Left renal cortex interstitium (tissue), 4 donors: Measurements from ENCODE around the gene S100Z. TPM values are rescaled to one million over a fixed set of nuclear protein-coding genes. Genes with fewer than 3 reads are reported as not detected.
"Not testable (repeated sequence)": the region's sequence is repeated elsewhere in the genome, so short reads cannot be mapped to it uniquely, and the experiment has no call there.

Experiments
- DNase-seq, 4 donors: peaks; one replicate each; pipeline ENCODE4 v3.0.0-alpha.2; 2013; ENCODE audit warnings: low read depth in 4 of 4, low spot score in 2 of 4, missing footprints in 1 of 4
- polyA plus RNA-seq, 4 donors: library from polyadenylated mRNA; unstranded; fragments of 120-200 nt; gene quantifications; one replicate each; pipeline ENCODE4 v1.2.1, GENCODE V29; 2013; ENCODE audit not compliant: insufficient read length in 4 of 4

Gene S100Z
- under 1 TPM in 3 of 4 donors, not detected in 1; 0.14 to 0.33 (median 0.27) TPM for polyA plus RNA-seq

DNA sequence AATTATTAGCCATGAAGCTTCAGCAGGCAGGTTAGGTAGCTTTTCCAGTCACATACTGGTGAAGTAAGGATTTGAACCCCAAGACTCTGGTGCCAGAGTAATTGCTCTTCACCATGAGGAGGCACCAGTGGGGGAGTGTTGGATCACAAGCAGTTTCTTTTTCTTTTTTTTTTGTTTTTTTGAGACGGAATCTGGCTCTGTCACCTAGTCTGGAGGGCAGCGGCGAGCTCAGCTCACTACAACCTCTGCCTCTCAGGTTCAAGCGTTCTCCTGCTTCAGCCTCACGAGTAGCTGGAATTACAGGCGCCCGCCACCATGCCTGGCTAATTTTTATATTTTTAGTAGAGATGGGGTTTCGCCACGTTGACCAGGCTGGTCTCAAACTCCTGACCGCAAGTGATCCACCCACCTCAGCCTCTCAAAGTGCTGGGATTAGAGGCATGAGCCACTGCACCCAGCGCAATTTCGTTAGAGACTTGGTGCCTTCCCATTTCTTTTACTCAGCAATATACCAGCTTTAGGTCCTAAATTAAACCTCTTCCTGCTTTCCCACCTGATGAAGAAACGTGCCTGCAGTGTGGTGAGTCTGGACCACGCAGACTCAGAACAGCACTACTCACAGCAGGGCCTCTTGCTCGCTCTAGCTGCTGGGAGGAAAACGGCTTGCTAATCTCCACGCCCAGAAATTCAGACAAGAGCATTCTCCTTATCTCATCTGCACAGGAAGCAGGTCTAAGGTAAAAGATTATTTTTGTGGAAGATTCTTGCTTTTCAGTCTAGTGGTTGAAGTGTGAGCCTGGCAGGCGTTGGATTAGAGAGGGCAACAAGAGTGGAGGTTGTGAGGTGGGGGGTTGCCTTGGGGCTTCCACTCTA, at the start of gene S100Z:
Gene S100Z, plus strand, starts transcription at position 596 of the 873 bp plus-strand sequence. CDS start 25,346 bp downstream, outside the sequence.
- no peak for DNase-seq

DNA sequence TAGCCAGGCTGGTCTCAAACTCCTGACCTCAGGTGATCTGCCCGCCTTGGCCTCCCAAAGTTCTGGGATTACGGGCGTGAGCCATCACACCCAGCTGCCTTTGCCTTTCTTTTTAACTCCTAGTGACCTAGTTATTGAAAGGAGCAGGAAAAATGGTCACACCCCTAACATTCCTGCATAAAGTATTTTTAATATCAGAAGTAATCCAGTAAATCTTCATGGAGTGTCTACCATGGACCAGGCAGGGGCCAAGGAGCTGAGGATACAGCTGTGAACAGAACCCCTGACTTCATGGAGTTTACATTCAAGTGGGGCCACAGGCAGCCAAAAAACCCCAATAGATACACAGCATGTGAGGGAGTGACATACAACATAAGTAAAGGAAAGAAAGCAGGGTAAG, 49.2 kb upstream of the S100Z start:
- no peak for DNase-seq

DNA sequence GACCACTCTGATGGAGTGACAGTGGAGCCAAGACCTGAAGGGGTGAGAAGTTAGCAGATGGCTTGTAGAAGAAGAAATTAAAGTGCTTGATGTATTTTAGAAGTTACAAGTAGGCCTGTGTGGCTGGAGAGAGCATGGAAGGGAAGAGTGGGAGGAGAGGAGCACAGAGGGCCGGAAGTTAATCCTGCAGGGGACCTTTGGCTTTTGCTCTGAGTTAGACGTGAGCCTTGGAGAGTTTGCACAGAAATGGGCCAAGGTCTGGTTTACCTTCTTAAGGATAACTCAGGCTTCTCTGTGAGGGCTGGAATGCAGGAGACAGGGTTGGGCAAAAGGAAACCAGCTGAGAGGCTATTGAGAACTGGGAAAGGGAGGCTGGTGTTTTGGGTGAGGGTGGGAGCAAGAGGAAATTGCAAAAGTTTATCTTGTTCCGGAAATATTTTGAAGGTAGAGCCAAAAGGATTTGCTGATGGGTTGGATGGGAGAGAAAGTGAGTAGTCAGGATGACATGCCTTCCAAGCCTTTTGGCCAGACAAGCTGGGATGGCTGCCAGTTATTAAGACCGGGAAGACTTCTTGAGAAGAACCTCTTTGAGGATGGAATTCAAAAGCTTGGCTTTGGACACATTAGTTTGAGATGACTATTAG, 48.5 kb upstream of the S100Z start:
- DNase-seq = no peak

DNA sequence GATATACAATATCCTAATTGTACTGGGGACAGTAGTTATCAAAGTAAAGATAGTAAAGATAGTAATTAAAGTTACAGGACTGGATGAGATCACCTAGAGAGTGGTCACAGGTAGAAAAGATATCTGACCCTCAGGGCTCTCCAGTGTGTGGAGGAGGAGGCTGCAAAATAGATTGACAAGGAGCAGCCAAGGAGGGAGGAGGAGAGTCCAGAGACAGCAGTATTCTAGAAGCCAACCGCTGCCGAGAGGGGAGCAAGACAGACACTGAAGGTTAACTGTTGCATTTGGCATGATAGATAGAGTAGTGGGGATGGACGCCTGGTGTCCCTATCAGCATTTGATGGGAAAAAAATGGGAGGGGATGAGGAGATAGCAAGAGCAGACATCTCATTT, 48.0 kb upstream of the S100Z start:
- DNase-seq = no peak

DNA sequence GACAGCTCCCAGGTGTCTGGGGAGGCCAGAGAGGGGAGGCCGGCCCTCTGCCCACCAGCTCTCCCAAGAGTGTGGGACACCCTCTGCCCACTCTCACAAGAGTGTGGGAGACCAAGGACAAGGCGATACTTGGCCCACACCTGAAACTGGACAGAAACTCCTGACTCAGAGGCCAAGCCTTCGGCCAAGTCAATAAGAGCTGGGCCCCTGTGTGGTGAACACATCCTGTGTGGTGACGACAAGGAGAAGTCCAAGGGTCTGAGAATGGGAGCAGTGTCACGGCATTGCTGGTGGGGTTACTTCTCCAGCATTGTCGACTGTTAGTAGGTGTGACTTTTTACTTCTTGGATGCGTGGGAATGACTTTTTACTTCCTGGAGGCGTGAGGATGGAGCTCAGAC, 45.5 kb upstream of the S100Z start:
- DNase-seq = no peak

DNA sequence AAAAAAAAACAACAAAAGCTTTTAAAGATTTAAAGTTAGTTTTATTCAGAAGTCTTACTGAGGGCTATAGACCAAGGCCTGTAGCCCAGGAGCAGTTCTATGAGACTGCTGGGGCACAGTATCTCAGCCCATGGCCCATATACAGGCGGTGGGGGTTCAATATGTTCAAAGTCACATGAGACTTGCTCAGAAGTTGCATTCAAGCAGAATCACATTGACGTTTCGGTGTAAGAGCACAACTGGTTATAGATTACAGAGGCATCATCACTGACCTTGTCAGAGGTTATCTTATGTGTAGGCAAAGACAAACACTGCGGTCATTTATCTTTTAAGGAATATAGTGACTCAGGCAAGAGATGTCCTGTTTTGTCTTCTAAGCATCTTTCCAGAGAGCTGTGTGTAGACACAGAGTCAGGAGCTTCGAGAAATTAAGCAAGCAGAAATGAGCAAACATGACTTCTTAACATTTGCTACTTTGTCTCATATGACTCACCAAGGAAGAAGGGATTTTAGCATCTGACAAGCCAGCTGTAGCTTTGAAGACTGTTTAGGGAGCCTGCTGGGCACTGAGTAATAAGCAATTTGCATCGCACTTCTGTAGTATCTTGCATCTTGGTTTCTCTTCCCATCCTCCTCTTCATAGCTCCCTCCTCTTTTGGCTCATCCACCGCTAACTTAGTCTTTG, 43.9 kb upstream of the S100Z start:
- no peak for DNase-seq

DNA sequence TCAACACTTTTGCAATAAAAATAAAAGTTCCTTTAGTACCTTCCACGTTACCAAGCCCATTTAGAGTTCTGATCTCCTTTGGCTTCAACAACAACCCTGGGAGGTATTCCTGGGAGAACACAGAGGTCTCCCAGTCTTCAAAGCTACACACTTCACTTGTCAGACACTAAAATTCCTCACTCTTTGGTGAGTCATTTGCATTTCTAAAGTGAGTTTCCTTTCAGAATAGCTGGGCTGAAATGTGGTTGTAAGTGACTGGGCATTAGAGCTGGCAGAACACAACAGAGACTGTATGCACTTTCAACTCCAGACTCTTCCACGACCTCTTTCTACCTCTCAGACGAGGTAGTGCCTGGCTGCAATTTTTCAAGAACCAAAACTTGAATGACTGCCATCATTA, 42.5 kb upstream of the S100Z start:
- DNase-seq = no peak

DNA sequence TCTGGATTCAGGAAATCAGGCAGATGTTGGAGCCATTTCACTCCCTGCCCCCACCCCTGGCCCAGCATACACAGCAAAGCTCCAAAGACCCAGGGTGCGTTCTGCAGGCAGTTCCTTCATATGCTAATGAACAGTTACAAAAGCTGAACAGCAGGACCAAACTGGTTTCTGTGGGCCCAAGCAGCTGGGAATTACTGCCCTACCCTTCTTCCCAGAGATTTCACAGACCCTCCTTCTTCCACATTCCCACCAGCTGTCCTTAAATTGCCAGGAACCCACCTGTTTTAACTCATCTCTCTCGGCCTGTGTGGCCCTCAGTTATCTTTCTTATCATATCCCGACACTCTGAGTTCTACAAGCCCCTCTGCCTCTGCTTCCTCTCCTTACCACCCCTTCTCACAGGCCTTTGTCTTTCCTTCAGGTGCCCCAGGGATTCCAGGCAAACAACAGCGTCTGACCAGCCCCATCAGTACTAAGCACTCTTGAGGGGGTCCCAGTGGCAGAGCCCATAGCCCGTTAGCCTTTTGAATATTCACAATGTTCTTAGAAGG, 41.6 kb upstream of the S100Z start:
- no peak for DNase-seq

DNA sequence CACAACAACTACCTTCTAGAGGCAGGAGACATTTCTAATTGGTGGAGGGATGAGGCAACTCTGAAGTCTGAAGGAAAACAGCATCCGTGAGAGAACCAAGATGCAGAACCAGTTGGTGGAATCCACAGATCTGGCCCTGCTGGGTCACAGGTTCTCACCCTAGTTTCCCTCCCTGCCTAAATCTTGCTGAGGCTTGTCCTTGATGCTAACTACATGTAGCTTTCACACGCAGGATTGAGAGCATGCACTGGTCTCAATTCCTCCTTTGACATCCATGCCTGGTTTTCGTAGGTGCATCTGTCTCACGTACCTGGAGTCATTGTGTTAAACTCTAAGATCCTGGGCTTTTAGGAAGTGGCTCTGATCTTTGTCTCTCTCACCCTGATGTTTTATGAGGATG, 40.7 kb upstream of the S100Z start:
- no peak for DNase-seq

DNA sequence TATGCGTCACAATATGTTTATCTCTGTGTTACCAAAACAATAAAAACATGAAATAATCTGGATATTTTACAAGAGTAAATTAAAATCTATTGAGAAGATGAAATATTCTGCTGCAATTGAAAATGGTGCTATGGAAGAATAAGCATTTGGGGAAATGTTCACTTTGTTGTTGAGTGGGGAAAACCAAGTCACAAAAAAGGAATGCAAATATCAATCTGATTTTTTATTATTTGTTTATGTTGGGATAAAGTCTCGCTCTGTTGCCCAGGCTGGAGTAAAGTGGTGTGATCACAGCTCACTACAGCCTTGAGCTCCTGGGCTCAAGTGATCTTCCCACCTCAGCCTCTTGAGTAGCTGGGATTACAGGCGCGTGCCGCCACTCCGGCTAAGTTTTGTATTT, 39.6 kb upstream of the S100Z start:
- no peak for DNase-seq

DNA sequence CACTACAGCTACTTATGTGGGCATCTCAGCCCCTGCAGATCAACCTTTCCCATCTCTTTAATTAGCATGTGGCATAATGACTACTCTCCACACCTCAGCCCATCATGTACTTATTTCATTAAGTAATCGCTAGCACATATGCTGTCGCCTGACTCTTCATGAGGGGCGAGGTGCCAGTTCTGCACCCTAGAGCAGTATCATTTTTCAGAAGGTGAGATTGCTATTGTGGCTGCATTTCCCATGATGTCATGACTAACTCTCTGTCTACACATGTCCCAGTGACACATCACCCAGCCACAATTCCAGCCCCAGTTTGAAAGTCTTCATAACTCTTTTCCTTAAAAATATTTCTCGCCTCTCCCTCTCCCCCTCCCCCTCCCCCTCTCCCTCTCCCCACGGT, 38.6 kb upstream of the S100Z start:
- DNase-seq = no peak

DNA sequence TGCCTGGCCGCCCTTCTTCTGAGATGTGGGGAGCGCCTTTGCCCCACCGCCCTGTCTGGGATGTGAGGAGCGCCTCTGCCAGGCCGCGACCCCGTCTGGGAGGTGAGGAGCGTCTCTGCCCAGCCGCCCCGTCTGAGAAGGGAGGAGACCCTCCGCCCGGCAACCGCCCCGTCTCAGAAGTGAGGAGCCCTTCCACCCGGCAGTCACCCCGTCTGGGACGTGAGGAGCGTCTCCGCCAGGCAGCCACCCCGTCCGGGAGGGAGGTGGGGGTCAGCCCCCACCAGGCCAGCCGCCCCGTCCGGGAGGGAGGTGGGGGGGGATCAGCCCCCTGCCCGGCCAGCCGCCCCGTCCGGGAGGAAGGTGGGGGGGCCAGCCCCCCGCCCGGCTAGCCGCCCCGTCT, 37.6 kb upstream of the S100Z start:
- DNase-seq = not testable (repeated sequence)

DNA sequence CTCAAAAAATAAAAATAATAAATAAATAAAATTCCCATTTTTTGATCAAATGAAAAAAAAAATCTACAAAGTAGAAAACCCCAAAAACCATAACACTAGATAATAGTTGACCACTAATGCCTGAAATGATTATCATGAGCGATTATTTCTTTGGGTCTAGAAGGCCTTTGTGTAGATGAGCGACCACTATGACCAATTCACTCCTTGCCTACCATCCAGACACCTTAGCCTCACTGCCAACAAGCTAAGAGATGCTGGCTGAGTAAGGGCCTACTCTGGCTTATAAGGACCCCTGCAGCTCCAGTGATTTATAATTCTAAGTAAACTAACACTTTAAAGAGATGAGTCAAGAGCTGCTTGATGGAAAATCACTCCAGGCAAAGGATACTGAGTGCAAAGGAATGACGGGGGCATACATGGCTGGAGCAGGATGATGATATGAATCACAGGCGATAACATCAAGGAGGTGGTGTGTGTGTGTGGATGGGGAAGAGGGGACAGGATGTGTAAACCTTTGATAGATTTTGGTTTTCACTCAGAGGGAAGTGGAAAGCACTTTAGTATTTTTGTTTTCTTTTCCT, 35.7 kb upstream of the S100Z start:
- DNase-seq = no peak

DNA sequence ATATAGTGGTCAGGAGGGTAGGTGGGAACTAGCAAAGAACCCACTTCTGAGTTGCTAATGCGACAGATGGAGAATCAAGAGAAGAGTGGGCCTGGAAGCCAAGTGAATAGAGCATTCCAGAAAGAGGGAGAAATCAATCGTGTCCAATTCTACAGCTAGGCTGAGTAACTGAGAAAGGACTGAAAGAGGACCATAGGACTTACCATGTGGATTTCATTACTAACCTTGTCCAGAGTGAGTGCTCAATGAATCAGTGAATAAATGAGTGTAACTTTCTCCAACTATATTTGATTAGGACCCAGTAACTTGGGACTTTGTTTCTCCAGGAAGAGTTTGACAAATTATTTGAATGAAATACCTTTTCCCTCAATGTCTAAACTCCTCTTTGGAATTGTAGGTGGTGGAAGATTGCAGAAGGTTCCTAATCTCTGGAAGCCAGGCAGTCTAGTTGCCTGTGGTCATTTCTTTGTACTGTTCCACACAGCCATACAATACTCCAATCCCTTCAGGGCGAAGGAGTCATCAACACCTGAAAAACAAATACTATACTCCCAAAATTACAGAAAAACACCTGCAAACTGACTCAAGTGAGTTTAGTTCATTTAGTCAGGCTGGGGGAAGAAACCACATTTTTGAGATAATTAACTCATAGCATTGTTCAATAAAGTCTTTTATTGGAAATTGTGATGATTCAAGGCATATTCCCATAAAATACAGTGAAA, 33.5 kb upstream of the S100Z start:
- DNase-seq = no peak

DNA sequence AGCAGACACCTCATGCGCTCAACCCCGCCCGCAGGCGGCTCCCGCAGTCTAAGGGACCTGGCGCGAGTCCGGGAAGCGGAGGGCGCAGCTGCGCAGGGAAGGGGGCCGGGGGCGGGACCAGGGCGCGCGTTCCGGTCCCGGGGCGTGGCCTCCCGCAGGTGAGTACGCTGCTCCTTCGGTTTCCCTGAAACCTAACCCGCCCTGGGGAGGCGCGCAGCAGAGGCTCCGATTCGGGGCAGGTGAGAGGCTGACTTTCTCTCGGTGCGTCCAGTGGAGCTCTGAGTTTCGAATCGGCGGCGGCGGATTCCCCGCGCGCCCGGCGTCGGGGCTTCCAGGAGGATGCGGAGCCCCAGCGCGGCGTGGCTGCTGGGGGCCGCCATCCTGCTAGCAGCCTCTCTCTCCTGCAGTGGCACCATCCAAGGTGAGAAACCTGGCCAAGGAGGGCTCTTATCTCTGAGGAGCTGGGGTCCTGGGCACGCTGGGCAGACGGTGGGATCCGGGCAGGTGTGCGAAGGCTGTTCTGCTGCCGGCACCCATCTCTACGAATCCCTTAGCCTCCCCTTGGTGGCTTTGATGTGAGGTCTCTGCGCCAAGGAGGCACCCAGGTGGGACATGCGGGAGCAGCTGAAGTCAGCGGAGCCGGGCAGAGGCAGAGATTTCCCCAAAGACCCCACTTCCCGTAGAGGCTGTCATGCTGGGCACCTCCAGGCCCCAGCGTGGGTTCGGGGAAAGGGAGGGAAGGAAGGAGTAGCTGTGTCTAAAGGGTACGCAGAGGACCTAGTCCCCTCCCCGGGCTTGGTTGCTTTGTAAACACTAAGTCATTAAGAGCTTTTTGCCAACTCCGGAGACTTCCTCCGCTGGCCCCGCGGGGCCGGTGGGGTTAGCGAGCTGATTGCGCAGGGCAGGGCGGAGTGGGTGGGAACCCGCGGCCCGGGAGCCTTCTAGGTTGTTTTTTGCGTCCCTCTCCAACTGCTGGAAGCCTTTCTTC, 30.7 kb upstream of the S100Z start, which contains the start of gene F2RL1:
Gene F2RL1, plus strand, starts transcription at position 187 of the 988 bp plus-strand sequence. Its CDS starts 153 bp downstream, at position 340.
- DNase-seq = peak in 3 of 4 donors; percentile 48 to 72 (median 55)

DNA sequence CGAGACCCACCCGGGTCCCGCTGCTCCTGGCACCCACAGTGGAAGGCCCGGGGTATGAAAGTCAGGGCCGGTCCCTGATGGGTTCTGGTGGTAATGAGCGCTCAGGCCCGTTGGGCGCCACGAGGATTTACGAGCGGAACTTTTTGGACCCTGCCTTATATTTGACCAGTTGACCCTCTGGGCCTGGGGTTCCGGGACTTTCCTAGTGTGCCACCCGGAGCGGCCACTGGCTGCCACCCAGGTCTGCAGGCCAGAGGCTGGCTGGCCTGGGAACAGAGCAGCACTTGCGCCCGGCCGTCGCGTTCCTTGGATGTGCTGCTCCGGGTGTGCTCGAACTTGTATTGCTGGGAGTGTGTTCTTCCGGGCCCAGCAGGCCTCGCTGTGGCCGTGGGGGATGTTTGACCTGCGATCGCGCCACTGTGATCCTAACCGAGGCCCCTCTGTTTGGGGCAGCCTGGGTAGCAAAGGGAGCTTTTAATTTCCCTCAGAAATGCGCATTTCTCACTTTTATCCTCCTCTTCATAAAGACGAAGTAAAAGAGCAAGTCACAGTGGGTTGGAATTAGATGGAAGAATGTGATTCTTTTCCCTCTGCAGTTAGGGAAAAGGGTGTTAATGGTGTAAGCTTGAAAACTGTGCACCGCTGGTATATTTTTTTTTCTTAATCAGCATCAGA, 29.8 kb upstream of the S100Z start:
- DNase-seq = no peak

DNA sequence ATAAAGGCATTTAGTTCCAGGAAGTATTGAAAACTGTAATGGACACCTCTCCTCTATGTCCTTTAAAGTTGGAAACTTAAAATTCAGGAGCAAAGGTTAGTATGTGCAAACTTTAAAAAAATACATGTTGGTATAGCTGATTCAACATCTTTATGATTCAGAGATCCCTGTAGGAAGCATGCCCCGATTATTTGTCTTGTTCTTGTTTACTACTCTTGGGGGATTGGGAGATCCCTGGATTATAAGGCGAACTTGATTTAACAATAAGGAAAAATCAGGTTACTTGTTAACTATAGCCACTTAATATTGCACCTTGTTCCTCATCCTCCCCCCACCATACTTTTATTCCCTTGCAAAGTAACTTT, 29.3 kb upstream of the S100Z start:
- DNase-seq = no peak

DNA sequence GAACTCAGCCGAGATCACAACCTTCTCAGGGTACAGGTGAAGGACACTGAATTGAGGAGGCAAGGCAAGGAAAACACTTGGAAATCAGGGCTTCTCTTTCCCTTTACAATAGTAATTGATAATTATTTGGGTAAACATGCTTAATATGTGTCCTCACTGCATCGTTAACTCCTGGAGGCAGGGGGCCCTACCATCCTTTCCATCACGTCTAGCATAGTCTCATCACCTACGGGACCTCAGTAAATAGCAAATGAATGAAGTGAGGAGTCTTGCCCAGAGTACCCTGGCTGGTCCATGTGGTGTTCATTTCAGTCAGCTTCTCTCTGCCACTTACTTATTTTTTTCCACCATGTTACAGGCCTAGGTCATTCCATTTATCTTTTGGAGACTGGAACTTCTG, 28.7 kb upstream of the S100Z start:
- DNase-seq = no peak
